ENCODE data around the gene CHAT.

The CHAT gene

GRCh38 chr10:49597426-49598163 is 16.2 kb upstream of the CHAT start:
- no peak for DNase-seq

DNA sequence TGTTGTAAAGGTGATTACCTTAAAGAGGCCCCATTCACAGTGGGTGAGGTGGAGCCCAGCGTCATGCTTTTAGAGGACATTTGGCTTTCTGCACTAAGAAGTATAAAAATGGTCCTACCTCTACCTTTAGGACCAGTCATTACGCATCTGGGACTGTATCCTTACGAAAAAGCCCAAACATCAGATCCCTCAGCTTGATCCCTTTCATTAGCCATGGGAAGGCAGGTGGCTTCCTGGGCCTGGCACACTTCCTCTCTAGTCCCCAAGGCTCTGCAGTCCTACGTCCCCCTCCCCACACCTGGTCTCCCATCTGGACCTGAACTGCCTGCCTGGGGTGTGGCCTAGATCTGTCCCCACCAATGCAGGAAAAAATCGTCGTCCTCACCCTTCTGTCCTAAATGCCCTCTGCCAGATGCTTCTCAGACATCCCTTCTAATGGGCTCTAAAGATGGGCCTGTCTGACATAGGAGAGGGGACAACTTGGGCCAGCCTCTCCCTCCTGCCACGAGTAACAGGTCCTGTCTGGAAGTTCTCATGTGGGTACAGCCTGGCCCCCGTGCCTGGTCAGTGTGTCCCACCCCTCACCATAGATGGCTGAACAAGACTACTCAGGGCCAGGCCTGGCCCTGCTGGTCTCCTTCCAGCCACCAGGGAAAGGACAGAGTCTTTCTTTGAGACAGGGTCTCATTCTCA is 15.5 kb upstream of the CHAT start:
- DNase-seq = no peak

- no peak for DNase-seq
Measured at GRCh38 chr10:49598986-49599385, 14.9 kb upstream of the CHAT start.

- DNase-seq = no peak
Measured at GRCh38 chr10:49599546-49599945, 14.3 kb upstream of the CHAT start.

DNA sequence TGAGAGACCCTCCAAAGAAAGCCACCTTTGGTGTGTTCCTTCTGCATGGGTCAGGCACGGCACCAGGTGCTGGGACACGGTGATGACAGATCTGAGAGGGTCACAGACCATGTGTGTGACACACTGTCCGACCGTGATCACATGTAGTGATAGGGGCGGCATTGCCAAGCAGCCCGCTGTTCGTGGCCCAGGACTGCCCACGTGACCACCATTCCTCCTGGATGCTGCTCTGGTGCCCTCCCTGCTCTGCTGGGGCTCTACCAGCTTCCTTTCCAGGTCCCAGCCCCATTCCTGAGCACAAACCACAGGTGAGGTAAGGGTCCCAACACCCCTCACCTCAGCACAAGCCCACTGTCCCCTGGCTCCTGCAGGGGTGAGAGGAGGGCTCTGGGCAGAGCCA is 13.8 kb upstream of the CHAT start:
- no peak for DNase-seq

DNA sequence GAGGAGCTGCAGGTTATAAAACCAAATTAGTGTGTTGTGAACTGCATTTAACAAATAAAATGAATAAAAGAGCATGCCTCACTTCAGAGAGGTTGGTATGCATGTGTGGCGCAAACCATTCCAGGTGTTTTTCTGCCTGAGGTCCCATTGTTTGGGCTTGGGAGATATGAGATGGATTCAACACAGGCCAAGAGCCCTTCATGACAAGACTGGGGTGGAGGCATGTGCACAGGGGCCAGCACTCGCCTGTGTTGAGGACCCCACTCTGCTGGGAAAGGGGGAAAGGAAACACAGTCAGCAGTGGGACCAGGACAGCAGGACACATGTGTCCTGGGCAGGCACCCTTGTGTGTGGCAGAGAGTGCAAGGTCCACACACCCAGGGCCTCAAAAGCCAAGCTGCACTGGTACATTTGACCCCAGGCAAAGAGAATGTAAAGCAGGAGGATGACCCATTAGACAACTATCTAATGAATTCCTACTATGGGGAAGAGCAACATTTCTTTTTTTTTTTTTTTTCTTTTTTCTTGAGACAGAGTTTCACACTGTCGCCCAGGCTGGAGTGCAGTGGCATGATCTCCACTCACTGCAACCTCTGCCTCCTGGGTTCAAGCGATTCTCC is 12.9 kb upstream of the CHAT start:
- no peak for DNase-seq

- no peak for DNase-seq
Measured at GRCh38 chr10:49601857-49602256, 12.0 kb upstream of the CHAT start.

- DNase-seq = no peak
Measured at GRCh38 chr10:49602380-49603023, 11.3 kb upstream of the CHAT start.

DNA sequence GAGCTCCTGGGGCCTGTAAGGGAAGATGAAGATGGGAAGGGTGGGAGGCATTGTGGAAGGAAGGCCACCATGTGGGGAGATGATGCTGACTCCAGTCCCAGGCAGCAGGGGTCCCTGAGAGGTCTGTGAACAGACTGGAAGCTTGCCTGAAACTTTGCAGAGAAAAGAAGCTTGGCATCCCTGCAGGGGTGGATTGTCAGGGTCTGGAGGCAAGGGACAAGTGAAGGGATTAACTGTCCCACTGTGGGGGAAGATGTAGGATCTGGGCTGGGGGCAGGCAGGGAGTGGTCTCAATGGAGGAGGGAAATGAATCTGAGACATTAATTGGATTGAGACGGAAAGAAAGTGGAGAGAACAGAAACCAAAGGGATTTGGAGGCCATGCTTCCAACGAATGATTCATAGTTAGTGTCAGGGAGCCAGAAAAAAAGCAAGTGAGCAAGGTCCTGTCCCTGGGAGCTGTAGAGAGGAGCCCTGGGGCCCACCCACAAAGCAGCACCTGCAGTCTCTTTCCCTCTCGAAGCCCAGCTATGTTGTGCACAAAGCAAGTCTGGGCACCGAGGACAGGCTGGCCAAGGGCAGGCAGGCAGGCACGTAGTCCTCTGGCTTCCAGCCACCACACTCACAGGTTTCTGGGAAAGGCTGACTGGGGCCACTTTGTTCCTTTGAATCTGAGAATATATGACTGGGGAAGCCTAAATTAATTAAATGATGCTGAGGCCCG is 8.5 kb upstream of the CHAT start:
- DNase-seq = no peak

GRCh38 chr10:49605939-49606509 is 7.8 kb upstream of the CHAT start:
- no peak for DNase-seq

DNA sequence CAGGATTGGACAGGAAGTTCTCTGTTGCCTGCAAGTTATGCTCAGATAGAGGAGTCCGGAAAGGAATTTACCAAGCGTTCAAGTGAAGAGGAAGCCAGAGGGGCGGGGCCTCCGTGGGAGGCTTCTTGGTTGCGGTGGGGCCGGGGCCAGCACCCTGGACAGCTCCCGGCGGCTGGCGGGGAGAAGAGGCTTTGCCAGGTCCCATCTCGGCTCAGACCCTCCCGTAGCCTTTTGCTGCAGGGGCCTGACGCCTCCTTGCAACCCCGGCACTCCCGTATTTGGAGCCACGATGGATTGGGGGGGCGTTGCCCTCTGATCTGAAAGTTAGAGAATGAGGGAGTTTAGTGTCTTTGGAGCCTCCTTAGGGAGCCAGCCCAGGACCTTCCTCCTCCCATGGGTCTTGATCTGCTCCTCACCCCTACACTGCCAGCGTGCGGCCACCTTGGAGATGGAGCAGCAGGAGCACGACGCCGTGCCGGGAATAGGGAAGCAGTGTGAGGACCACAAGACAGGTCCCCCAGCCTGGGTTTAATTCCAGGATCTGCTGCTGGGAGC is 6.8 kb upstream of the CHAT start:
- DNase-seq = peak; percentile 33 to 57

DNA sequence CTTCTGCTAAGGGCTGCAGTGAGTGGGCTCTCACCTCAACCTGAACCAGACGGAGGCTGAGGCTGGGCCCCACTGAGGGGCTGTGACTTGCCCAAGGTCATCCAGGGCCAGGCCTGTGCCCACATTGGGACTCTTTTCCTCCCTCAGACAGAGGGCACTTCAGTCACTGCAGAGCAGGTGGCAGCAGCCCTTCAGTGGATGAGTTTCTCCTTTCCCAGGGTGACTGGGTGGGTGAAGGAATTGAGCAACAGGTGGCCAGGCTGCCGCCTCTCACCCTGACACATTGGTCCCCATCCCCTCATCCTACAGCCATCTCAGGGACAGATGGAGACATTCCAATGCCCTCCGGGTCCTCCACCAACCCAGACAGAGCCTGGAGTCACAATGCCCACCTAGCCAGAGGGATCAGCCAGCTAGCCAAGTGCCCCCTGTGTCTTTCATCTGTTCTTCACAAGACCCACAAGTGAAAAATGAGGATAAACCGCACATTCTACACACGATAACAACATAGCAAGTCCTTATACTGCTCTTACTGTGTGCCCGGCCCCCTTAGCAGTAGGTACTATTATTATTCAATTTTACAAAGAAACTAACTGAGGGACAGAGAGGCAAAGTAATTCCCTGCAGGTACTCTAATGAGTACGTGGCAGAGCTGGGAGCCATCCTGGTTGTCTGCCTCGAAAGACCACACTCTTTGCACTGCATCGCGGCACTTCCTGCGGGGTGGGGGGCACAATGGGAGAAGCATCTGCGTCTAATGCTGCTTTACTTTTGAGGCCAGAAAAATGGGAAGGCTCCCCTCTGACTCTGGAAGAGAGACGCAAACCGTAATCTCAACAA is 5.5 kb upstream of the CHAT start:
- no peak for DNase-seq

- no peak for DNase-seq
Measured at GRCh38 chr10:49609006-49609282, 4.9 kb upstream of the CHAT start.

DNA sequence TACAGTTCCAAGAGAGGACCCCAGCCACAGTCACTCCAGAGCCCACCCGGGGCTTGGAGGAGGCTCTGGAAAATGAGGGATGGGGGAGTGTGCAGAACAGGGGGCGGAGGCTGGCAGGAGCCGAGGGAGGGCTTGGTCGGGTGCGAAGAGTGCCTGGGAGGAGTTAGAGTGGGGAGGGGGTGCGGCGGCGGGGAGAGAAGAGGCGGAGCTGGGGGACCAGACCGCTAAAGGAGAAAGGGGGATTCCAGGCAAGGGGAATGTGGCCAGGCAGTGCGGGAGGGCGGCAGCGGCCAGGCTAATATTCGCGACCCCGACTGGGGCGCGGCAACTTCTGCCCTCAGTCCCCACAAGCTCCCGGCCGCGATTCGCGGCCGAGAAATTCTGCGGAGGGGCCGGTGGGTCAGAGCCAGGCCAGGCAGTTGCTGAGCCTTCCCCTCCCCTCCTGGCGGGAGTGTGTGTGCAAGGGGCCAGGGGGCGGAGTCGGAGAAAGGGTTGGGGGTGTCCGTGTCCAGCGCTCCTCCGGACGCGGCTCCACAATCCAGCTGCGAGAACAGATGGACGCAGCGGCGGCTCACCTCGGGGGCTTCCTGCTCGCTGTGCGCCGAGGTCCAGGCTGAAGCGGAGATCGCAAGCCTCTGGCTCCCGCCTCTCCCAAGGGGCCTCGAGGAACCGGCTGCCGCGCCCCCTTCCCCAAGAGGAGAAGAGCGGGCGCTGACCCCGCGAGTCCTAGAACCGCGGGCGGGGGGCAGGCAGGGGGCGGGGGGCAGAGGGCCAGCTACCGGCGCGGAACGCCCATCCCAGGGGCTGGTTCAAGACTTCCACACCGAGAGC is 4.3 kb upstream of the CHAT start:
- DNase-seq = no peak

GRCh38 chr10:49610114-49610457 is 3.8 kb upstream of the CHAT start, which contains the start of gene SLC18A3:
SLC18A3 (plus strand) TSS chr10:49610310; CDS start chr10:49610741, 431 bp downstream.
- DNase-seq = no peak

DNA sequence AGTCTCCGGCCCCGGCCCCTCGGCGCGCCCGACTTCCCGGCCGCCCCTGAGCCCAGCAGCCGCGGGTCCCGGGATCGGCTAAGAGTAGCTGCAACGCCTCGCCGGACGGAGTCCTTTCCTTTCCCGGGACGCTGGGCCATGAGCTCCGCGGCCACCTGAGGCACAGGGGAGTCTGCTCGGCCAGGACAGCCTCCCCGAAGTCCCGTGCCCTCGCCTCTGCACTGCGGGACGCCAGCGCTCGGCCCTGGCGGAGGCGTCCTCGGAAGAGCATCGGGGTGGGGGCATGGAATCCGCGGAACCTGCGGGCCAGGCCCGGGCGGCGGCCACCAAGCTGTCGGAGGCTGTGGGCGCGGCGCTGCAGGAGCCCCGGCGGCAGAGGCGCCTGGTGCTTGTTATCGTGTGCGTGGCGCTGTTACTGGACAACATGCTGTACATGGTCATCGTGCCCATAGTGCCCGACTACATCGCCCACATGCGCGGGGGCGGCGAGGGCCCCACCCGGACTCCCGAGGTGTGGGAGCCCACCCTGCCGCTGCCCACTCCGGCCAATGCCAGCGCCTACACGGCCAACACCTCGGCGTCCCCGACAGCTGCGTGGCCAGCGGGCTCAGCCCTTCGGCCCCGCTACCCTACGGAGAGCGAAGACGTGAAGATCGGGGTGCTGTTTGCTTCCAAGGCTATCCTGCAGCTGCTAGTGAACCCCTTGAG is 3.2 kb upstream of the CHAT start:
- DNase-seq = no peak

DNA sequence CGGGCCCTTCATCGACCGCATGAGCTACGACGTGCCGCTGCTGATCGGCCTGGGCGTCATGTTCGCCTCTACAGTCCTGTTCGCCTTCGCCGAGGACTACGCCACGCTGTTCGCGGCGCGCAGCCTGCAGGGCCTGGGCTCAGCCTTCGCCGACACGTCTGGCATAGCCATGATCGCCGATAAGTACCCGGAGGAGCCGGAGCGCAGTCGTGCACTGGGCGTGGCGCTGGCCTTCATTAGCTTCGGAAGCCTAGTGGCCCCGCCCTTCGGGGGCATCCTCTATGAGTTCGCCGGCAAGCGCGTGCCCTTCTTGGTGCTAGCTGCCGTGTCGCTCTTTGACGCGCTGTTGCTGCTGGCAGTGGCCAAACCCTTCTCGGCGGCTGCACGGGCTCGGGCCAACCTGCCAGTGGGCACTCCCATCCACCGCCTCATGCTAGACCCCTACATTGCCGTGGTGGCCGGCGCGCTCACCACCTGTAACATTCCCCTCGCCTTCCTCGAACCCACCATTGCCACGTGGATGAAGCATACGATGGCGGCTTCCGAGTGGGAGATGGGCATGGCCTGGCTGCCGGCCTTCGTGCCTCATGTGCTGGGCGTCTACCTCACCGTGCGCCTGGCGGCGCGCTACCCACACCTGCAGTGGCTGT is 2.5 kb upstream of the CHAT start:
- no peak for DNase-seq

- no peak for DNase-seq
Measured at GRCh38 chr10:49611816-49612512, 1.9 kb upstream of the CHAT start.

Data from CD4-positive, alpha-beta T cell treated with Interferon alpha-2 for 1 hour (primary cell).